Stimulated activated naive CD4-positive, alpha-beta T cell treated with Interleukin-2 at 50 U/mL for 16 hours (primary cell): ENCODE measurements around the gene ARHGAP32.
"Not testable (repeated sequence)": the region's sequence is repeated elsewhere in the genome, so short reads cannot be mapped to it uniquely, and the experiment has no call there.

Experiments
- DNase-seq: peaks from one replicate; lab custom pipeline; 2025; lab: John Stamatoyannopoulos, UW

ARHGAP32 gene

GRCh38 chr11:129021295-129021694, 170.8 kb downstream of the ARHGAP32 start:
- no peak for DNase-seq

- no peak for DNase-seq
Measured at GRCh38 chr11:129018991-129019390, 173.1 kb downstream of the ARHGAP32 start.

- no peak for DNase-seq
Measured at GRCh38 chr11:129018126-129018525, 174.0 kb downstream of the ARHGAP32 start.

GRCh38 chr11:129013737-129014475, 178.2 kb downstream of the ARHGAP32 start:
- DNase-seq = no peak

- DNase-seq = no peak
Measured at GRCh38 chr11:129012880-129013279, 179.2 kb downstream of the ARHGAP32 start.

GRCh38 chr11:129006161-129006560, 186.0 kb downstream of the ARHGAP32 start:
- no peak for DNase-seq

GRCh38 chr11:128999165-128999564, 193.0 kb downstream of the ARHGAP32 start:
- not testable (repeated sequence) for DNase-seq

GRCh38 chr11:128988242-128988970, 203.7 kb downstream of the ARHGAP32 start:
- no peak for DNase-seq

GRCh38 chr11:128985880-128986279, 206.2 kb downstream of the ARHGAP32 start:
- no peak for DNase-seq

- DNase-seq = no peak
Measured at GRCh38 chr11:128983023-128983422, 209.1 kb downstream of the ARHGAP32 start.

- no peak for DNase-seq
Measured at GRCh38 chr11:128981254-128981653, 210.9 kb downstream of the ARHGAP32 start.

- DNase-seq = no peak
Measured at GRCh38 chr11:128970598-128971190, 221.4 kb downstream of the ARHGAP32 start.

- no peak for DNase-seq
Measured at GRCh38 chr11:128968916-128969315, 223.2 kb downstream of the ARHGAP32 start.

- no peak for DNase-seq
Measured at GRCh38 chr11:128967578-128967977, 224.5 kb downstream of the ARHGAP32 start.

GRCh38 chr11:128965485-128965884, 226.6 kb downstream of the ARHGAP32 start:
- no peak for DNase-seq

- no peak for DNase-seq
Measured at GRCh38 chr11:128964463-128964930, 227.6 kb downstream of the ARHGAP32 start.

- no peak for DNase-seq
Measured at GRCh38 chr11:128963744-128964325, 228.3 kb downstream of the ARHGAP32 start.

- no peak for DNase-seq
Measured at GRCh38 chr11:128962896-128963295, 229.2 kb downstream of the ARHGAP32 start.

- DNase-seq = no peak
Measured at GRCh38 chr11:128961645-128962044, 230.5 kb downstream of the ARHGAP32 start.

GRCh38 chr11:128957202-128957482, 235.0 kb downstream of the ARHGAP32 start:
- no peak for DNase-seq

- no peak for DNase-seq
Measured at GRCh38 chr11:128956401-128957201, 235.5 kb downstream of the ARHGAP32 start.

GRCh38 chr11:128955636-128956035, 236.5 kb downstream of the ARHGAP32 start:
- no peak for DNase-seq
